ENCODE measurements around the gene NEDD4L.

DNA sequence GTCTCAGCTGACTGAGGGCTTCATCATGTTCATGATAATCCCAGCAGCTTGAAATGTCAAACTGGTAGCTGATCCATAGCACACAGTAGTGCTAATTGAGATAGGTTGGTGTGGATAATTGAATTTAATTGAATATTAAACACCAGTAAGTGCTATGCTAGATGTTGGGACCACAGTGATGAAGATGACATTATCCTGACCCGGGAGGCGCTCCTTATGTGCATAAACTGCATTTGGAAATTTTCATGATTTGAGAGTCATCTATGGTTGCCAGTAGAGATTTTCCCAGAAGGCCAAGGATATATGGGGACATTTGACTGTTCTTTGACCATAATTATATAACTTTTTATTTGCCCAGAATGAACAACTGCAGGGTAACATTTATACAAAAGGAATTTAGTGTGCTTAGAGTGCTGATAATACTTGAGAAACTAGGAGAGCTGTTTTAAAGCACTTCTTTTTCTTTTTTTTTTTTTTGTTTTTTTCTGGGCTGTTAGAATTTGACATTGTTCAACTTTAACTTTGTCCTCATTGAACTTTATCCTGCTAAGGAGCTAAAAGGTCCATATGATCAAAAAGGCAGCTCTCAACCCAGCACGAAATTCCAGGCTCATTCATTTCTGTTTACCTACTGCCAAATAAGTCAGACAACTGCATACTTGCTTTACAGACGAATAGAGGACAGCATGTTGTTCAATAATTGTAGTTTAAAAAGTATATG is 242.8 kb downstream of the NEDD4L start:
- TF ChIP-seq, protein P1, sequence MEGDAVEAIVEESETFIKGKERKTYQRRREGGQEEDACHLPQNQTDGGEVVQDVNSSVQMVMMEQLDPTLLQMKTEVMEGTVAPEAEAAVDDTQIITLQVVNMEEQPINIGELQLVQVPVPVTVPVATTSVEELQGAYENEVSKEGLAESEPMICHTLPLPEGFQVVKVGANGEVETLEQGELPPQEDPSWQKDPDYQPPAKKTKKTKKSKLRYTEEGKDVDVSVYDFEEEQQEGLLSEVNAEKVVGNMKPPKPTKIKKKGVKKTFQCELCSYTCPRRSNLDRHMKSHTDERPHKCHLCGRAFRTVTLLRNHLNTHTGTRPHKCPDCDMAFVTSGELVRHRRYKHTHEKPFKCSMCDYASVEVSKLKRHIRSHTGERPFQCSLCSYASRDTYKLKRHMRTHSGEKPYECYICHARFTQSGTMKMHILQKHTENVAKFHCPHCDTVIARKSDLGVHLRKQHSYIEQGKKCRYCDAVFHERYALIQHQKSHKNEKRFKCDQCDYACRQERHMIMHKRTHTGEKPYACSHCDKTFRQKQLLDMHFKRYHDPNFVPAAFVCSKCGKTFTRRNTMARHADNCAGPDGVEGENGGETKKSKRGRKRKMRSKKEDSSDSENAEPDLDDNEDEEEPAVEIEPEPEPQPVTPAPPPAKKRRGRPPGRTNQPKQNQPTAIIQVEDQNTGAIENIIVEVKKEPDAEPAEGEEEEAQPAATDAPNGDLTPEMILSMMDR (IDR thresholded peaks at IDR 0.05; ENCODE audit: low read depth, low read length, missing input control), result no peak
- no peak for TF ChIP-seq EGR1 (IDR thresholded peaks at IDR 0.05; ENCODE audit: low read depth in 2 of 2)
- TF ChIP-seq JUND (IDR thresholded peaks at IDR 0.05), result no peak
- TF ChIP-seq TAF1 (conservative IDR thresholded peaks at IDR 0.05), result no peak
- TF ChIP-seq, protein P2, sequence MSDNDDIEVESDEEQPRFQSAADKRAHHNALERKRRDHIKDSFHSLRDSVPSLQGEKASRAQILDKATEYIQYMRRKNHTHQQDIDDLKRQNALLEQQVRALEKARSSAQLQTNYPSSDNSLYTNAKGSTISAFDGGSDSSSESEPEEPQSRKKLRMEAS (IDR thresholded peaks at IDR 0.05), result no peak
- TF ChIP-seq, protein P3, sequence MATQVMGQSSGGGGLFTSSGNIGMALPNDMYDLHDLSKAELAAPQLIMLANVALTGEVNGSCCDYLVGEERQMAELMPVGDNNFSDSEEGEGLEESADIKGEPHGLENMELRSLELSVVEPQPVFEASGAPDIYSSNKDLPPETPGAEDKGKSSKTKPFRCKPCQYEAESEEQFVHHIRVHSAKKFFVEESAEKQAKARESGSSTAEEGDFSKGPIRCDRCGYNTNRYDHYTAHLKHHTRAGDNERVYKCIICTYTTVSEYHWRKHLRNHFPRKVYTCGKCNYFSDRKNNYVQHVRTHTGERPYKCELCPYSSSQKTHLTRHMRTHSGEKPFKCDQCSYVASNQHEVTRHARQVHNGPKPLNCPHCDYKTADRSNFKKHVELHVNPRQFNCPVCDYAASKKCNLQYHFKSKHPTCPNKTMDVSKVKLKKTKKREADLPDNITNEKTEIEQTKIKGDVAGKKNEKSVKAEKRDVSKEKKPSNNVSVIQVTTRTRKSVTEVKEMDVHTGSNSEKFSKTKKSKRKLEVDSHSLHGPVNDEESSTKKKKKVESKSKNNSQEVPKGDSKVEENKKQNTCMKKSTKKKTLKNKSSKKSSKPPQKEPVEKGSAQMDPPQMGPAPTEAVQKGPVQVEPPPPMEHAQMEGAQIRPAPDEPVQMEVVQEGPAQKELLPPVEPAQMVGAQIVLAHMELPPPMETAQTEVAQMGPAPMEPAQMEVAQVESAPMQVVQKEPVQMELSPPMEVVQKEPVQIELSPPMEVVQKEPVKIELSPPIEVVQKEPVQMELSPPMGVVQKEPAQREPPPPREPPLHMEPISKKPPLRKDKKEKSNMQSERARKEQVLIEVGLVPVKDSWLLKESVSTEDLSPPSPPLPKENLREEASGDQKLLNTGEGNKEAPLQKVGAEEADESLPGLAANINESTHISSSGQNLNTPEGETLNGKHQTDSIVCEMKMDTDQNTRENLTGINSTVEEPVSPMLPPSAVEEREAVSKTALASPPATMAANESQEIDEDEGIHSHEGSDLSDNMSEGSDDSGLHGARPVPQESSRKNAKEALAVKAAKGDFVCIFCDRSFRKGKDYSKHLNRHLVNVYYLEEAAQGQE (IDR thresholded peaks at IDR 0.05), result no peak
- TF ChIP-seq RAD21 (IDR thresholded peaks at IDR 0.05), result no peak

Data from liver (tissue), 3 donors.